HCT116 (cell line): ENCODE results near the gene WT1.

ENCODE experiments used
- CTCF ChIP-seq, 3 experiments: fragments of 200-600 bp in 1 of 3; sonication (generic) in 1 of 3; IDR thresholded peaks in 2 of 3; conservative IDR thresholded peaks in 1 of 3; 2 replicates each; pipeline ENCODE4 v1.5.1; 2012 to 2017; ENCODE audit warnings: low read depth in 2 of 3, low read length in 2 of 3, antibody characterized with exemption in 1 of 3, borderline replicate concordance in 1 of 3, control low read depth in 1 of 3, mild to moderate bottlenecking in 1 of 3, mixed read lengths in 1 of 3, mixed run types in 1 of 3, moderate library complexity in 1 of 3; ENCODE audit not compliant: insufficient read depth in 1 of 3
- EZH2 ChIP-seq: fragments of 200-600 bp; sonication (generic); IDR thresholded peaks from 2 replicates; pipeline ENCODE4 v1.6.1; 2017; ENCODE audit warnings: antibody characterized with exemption, mixed run types
- POLR2A ChIP-seq: IDR thresholded peaks from 2 replicates; pipeline ENCODE4 v1.7.0; 2011; ENCODE audit warnings: borderline replicate concordance; ENCODE audit not compliant: insufficient read depth, insufficient read length; ENCODE audit errors: extremely low read depth
- POLR2AphosphoS5 ChIP-seq: IDR thresholded peaks from 2 replicates; pipeline ENCODE4 v1.6.1; 2011; ENCODE audit warnings: mild to moderate bottlenecking, low read depth, low read length, moderate library complexity
- RAD21 ChIP-seq: IDR thresholded peaks from 2 replicates; pipeline ENCODE4 v1.6.1; 2012; ENCODE audit warnings: low read depth, mild to moderate bottlenecking
- SRF ChIP-seq: IDR thresholded peaks from 2 replicates; pipeline ENCODE4 v1.6.1; 2012; ENCODE audit warnings: low read depth
- ZFX ChIP-seq: fragments of 450-650 bp; IDR thresholded peaks from 2 replicates; pipeline ENCODE4 v1.6.1; 2017
- TF ChIP-seq, protein P1 (sequence below): IDR thresholded peaks from 2 replicates; pipeline ENCODE4 v1.6.1; 2012

DNA sequence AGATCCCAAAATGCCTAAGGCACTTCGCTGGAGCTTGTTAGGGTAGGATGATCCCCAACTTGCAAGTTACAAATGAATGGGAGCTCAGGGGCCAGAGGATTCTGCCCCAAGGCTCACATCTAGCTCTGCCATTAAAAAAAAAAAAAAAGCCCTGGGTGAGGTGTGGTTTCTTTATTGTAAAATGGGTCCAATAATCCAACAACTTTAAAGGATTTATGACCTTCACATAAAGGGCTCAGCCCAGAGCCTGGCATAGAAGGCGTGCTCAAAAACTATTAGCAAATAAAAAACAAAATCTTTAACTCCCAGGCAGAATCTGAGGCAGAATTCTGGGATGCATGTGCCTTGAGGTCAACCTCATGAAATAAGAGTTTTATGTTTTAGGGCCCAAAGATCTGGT is 42.5 kb downstream of the WT1 start:
- TF ChIP-seq POLR2A (no peak), POLR2AphosphoS5 (no peak), CTCF (IDR thresholded peaks at IDR 0.05 in 2 of 3, conservative IDR thresholded peaks at IDR 0.05 in 1 of 3; ENCODE audit: borderline replicate concordance in 1 of 3, insufficient read depth in 1 of 3, low read depth in 2 of 3, low read length in 2 of 3) (no peak), SRF (no peak), EZH2 (no peak), ZFX (no peak), RAD21 (no peak)
- TF ChIP-seq, protein P1, sequence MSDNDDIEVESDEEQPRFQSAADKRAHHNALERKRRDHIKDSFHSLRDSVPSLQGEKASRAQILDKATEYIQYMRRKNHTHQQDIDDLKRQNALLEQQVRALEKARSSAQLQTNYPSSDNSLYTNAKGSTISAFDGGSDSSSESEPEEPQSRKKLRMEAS, result no peak
